Stimulated activated naive B cell treated with anti-CD40 and anti-IgM and Interleukin-4, amounts not matched to agents 10 μg/mL and 1 μg/mL and 100 μg/mL, for 72 hours (primary cell): ENCODE results near the gene GPD1.
A peak's percentile ranks its signal among the peaks of the same experiment; 100 is the strongest.
"Not testable (repeated sequence)": the region's sequence is repeated elsewhere in the genome, so short reads cannot be mapped to it uniquely, and the experiment has no call there.

Source experiments
- ATAC-seq, 2 donors: fragments of 150-1000 bp; cut with Tn5 transposase; replicated peaks; 2 replicates each; pipeline ENCODE4 v1.10.0; 2021; ENCODE audit warnings: moderate library complexity in 1 of 2
- DNase-seq: peaks from one replicate; pipeline ENCODE4 v3.0.0; 2021
- H3K27ac Mint-ChIP-seq: one replicate; pipeline ENCODE4 v1.8.0; 2022; ENCODE audit warnings: mild to moderate bottlenecking, mixed read lengths
- H3K27me3 Mint-ChIP-seq, 2 donors: one replicate each; pipeline ENCODE4 v1.8.0; 2022; ENCODE audit warnings: mixed read lengths in 2 of 2
- H3K36me3 Mint-ChIP-seq, 2 donors: one replicate each; pipeline ENCODE4 v1.8.0; 2022; ENCODE audit warnings: mixed read lengths in 2 of 2, mild to moderate bottlenecking in 1 of 2
- H3K4me1 Mint-ChIP-seq, 2 donors: one replicate each; pipeline ENCODE4 v1.8.0; 2022; ENCODE audit warnings: mixed read lengths in 2 of 2, mild to moderate bottlenecking in 1 of 2
- H3K4me3 Mint-ChIP-seq, 2 donors: one replicate each; pipeline ENCODE4 v1.8.0; 2022; ENCODE audit warnings: mild to moderate bottlenecking in 2 of 2, mixed read lengths in 2 of 2, moderate library complexity in 1 of 2
- H3K9me3 Mint-ChIP-seq, 2 donors: one replicate each; pipeline ENCODE4 v1.8.0; 2022; ENCODE audit warnings: mixed read lengths in 2 of 2, mild to moderate bottlenecking in 1 of 2

The GPD1 gene

GRCh38 chr12:50112456-50113218, 8.8 kb downstream of the GPD1 start:
- ATAC-seq (no peak), DNase-seq (no peak)
- Mint-ChIP-seq H3K4me1 (peaks cover 36 to 72% of the 10 kb centered on the region in 2 donors), H3K4me3 (peak overlapping the region; percentile 95 to 98), H3K9me3 (no peaks in the 10 kb centered on the region), H3K36me3 (peaks cover 14 to 24% of the 10 kb centered on the region in 2 donors), H3K27ac (peak overlapping the region; percentile 98), H3K27me3 (no peaks in the 10 kb centered on the region)

DNA sequence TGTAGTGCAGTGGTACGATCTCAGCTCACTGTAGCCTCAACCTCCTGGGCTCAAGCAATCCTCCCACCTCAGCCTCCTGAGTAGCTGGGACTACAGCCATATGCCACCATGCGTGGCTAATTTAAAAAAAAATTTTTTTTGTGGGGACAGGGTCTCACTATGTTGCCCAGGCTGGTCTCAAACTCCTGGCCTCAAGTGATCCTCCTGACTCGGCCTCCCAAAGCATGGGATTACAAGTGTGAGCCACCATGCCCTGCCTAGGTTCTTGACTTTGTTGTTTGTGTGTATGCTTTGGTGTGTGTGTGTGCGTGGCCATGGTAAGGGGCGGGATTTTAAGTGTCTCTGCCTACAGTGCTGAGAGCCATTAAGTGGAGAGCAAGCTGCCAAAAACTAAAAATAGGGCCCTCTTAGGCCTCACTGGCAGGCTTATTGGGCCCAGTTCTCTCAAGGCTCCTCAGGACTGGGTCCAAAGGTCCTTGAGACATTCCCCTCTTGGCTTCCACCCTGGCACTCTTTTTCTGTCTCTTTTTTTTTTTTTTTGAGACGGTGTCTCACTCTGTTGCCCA, 13.3 kb downstream of the GPD1 start:
- no peak for ATAC-seq
- Mint-ChIP-seq H3K36me3 (peaks cover 24 to 36% of the 10 kb centered on the region in 2 donors), H3K27ac (no peak overlapping the region), H3K4me3 (no peak overlapping the region), H3K27me3 (no peaks in the 10 kb centered on the region), H3K4me1 (peaks cover 18 to 50% of the 10 kb centered on the region in 2 donors), H3K9me3 (no peaks in the 10 kb centered on the region)
- no peak for DNase-seq

DNA sequence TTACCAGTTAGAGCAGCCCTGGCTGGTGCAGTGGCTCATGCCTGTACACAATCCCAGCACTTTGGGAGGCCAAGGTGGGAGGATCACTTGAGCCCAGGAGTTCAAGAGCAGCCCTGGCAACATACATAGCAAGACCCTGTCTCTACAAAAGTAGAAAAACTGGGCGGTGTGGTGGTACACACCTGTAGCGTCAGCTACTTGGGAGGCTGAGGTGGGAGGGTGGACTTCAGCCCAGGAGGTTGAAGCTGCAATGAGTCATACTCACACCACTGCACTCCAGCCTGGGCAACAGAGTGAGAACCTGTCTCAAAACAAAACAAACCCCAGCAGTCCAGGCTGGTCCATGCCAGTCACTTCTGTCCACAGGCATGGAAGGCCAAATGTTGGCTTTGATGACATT, 15.6 kb downstream of the GPD1 start:
- no peak for ATAC-seq
- peaks cover 30 to 44% of the 10 kb centered on the region in 2 donors for H3K36me3 Mint-ChIP-seq

GRCh38 chr12:50120521-50120920, 16.7 kb downstream of the GPD1 start:
- H3K9me3 Mint-ChIP-seq = no peaks in the 10 kb centered on the region
- DNase-seq (no peak), ATAC-seq (no peak)
- no peaks in the 10 kb centered on the region for H3K27me3 Mint-ChIP-seq
- peaks cover 17 to 47% of the 10 kb centered on the region in 2 donors for H3K4me1 Mint-ChIP-seq
- H3K4me3 Mint-ChIP-seq = no peak overlapping the region
- peaks cover 32 to 42% of the 10 kb centered on the region in 2 donors for H3K36me3 Mint-ChIP-seq
- H3K27ac Mint-ChIP-seq = no peak overlapping the region

More for the DNA sequence above, 15.6 kb downstream of the GPD1 start:
- no peaks in the 10 kb centered on the region for H3K9me3 Mint-ChIP-seq
- no peak overlapping the region for H3K4me3 Mint-ChIP-seq
- no peak for DNase-seq
- no peak overlapping the region for H3K27ac Mint-ChIP-seq
- H3K27me3 Mint-ChIP-seq = no peaks in the 10 kb centered on the region
- H3K4me1 Mint-ChIP-seq = peaks cover 16 to 43% of the 10 kb centered on the region in 2 donors

GRCh38 chr12:50120953-50121352, 17.1 kb downstream of the GPD1 start:
- peaks cover 17 to 47% of the 10 kb centered on the region in 2 donors for H3K4me1 Mint-ChIP-seq
- H3K27ac Mint-ChIP-seq = no peak overlapping the region
- DNase-seq = no peak
- H3K4me3 Mint-ChIP-seq = no peak overlapping the region
- peaks cover 28 to 38% of the 10 kb centered on the region in 2 donors for H3K36me3 Mint-ChIP-seq
- ATAC-seq = no peak
- no peaks in the 10 kb centered on the region for H3K9me3 Mint-ChIP-seq
- H3K27me3 Mint-ChIP-seq = no peaks in the 10 kb centered on the region

- ATAC-seq = no peak
- Mint-ChIP-seq H3K4me3 (no peak overlapping the region), H3K27me3 (no peaks in the 10 kb centered on the region), H3K36me3 (peaks cover 26 to 36% of the 10 kb centered on the region in 2 donors), H3K9me3 (no peaks in the 10 kb centered on the region), H3K4me1 (peaks cover 15 to 41% of the 10 kb centered on the region in 2 donors), H3K27ac (no peak overlapping the region)
- DNase-seq = no peak
Measured at GRCh38 chr12:50121641-50122040, 17.8 kb downstream of the GPD1 start.

- no peaks in the 10 kb centered on the region for H3K27me3 Mint-ChIP-seq
- H3K36me3 Mint-ChIP-seq = peaks cover 33 to 45% of the 10 kb centered on the region in 2 donors
- H3K4me3 Mint-ChIP-seq = no peak overlapping the region
- ATAC-seq = no peak
- no peak for DNase-seq
- no peak overlapping the region for H3K27ac Mint-ChIP-seq
- no peaks in the 10 kb centered on the region for H3K9me3 Mint-ChIP-seq
- peaks cover 17 to 34% of the 10 kb centered on the region in 2 donors for H3K4me1 Mint-ChIP-seq
Measured at GRCh38 chr12:50123203-50123602, 19.4 kb downstream of the GPD1 start.

DNA sequence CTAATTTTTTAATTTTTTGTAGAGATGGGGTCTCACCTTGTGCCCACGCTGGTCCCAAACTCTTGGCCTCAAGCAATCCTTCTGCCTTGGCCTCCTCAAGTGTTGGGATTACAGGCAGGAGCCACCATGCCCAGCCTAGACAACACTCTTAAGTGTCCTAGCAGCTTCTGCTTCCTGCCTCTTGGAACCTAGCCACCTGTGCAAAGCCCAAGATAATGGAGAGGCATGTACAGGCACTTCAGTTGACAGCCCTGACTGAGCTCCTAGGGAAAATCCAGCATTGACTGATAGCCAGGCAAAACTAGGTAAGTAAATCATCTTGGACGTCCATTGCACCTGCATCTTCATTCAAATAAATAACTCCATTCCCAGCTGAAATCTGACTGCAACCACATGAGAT, 23.7 kb downstream of the GPD1 start:
- H3K4me1 Mint-ChIP-seq = peaks cover 14 to 45% of the 10 kb centered on the region in 2 donors
- H3K27me3 Mint-ChIP-seq = no peaks in the 10 kb centered on the region
- H3K9me3 Mint-ChIP-seq = no peaks in the 10 kb centered on the region
- DNase-seq = no peak
- no peak overlapping the region for H3K4me3 Mint-ChIP-seq
- peak overlapping the region; percentile 62 for H3K27ac Mint-ChIP-seq
- no peak for ATAC-seq
- peaks cover 45 to 58% of the 10 kb centered on the region in 2 donors for H3K36me3 Mint-ChIP-seq

- Mint-ChIP-seq H3K4me3 (no peak overlapping the region), H3K27ac (peak overlapping the region; percentile 79), H3K36me3 (peaks cover 52 to 62% of the 10 kb centered on the region in 2 donors), H3K9me3 (no peaks in the 10 kb centered on the region), H3K4me1 (peaks cover 18 to 49% of the 10 kb centered on the region in 2 donors), H3K27me3 (no peaks in the 10 kb centered on the region)
- ATAC-seq (peak; percentile 65 to 73), DNase-seq (no peak)
Measured at GRCh38 chr12:50129290-50129689, 25.5 kb downstream of the GPD1 start.

DNA sequence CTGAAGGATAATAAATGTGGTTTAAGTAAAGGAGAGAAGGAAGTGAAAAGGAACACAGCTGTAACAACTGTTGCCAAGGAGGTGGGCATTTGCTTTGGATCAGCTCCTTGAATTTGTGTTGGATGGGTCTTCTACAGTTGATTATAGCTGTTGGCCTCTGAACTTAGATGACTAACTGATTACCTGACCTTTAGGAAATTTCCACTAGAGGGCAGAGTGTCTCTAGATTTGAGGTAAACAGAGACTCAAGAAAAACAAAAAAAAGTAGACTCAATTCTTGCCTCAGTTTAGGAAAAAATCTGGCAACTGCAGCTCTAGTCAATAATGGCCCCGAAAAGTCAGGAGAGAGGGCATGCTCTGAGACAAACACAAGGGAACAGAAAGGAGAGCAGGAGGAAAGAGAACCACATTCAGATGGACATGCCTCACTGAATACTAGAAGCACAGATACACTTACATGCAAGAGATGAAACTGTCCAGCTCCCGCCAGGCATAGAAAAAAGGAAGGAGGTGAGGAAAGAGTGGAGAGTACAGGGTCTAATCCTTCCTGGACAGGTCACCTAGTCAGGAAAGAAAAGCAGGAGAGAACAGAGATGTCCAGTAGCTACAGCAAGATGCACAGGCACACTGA, 28.8 kb downstream of the GPD1 start:
- Mint-ChIP-seq H3K27ac (peak overlapping the region; percentile 33), H3K27me3 (no peaks in the 10 kb centered on the region), H3K36me3 (peaks cover 58 to 70% of the 10 kb centered on the region in 2 donors), H3K4me1 (peaks cover 10 to 31% of the 10 kb centered on the region in 2 donors), H3K4me3 (no peak overlapping the region), H3K9me3 (no peaks in the 10 kb centered on the region)
- no peak for DNase-seq
- no peak for ATAC-seq

GRCh38 chr12:50142993-50143392, 39.2 kb downstream of the GPD1 start:
- ATAC-seq = no peak
- Mint-ChIP-seq H3K36me3 (peaks cover 8 to 18% of the 10 kb centered on the region in 2 donors), H3K27me3 (no peaks in the 10 kb centered on the region), H3K4me1 (peaks cover 0 to 2% of the 10 kb centered on the region in 2 donors), H3K9me3 (no peaks in the 10 kb centered on the region), H3K27ac (no peak overlapping the region), H3K4me3 (no peak overlapping the region)
- no peak for DNase-seq

- Mint-ChIP-seq H3K36me3 (peaks cover 8 to 12% of the 10 kb centered on the region in 2 donors), H3K27me3 (no peaks in the 10 kb centered on the region), H3K9me3 (no peaks in the 10 kb centered on the region), H3K4me1 (peaks cover 2 to 13% of the 10 kb centered on the region in 2 donors), H3K4me3 (no peak overlapping the region), H3K27ac (no peak overlapping the region)
- ATAC-seq = no peak
- DNase-seq = no peak
Measured at GRCh38 chr12:50145439-50145838, 41.6 kb downstream of the GPD1 start.

DNA sequence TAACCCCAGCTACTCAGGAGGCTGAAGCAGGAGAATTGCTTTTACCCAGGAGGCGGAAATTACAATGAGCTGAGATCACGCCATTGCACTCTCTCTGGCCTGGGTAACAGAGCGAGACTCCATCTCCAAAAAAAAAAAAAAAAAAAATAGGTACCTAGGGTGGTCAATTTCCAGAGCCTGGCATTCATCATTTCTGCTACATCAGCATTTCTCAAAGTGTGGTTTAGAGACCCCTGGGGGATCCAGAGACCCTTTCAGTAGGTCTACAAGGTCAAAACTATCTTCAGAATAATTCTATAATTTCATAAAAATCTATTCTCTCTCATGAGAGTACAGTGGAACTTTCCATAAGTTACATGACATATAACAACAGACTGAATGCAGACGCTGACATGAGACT, 43.5 kb downstream of the GPD1 start:
- H3K27me3 Mint-ChIP-seq = no peaks in the 10 kb centered on the region
- H3K4me3 Mint-ChIP-seq = no peak overlapping the region
- H3K4me1 Mint-ChIP-seq = peaks cover 9 to 28% of the 10 kb centered on the region in 2 donors
- ATAC-seq (no peak), DNase-seq (no peak)
- H3K36me3 Mint-ChIP-seq = peaks cover 1 to 3% of the 10 kb centered on the region in 2 donors
- no peaks in the 10 kb centered on the region for H3K9me3 Mint-ChIP-seq
- H3K27ac Mint-ChIP-seq = no peak overlapping the region

- not testable (repeated sequence) for H3K4me3 Mint-ChIP-seq, DNase-seq, H3K27me3 Mint-ChIP-seq, H3K9me3 Mint-ChIP-seq, H3K36me3 Mint-ChIP-seq, ATAC-seq, H3K27ac Mint-ChIP-seq
- peaks cover 9 to 28% of the 10 kb centered on the region in 2 donors for H3K4me1 Mint-ChIP-seq
Measured at GRCh38 chr12:50148011-50148410, 44.2 kb downstream of the GPD1 start.
